CD4-positive, alpha-beta T cell treated with Interleukin-4 for 4 hours (primary cell): ENCODE measurements around the gene IL6ST.
"Not testable (repeated sequence)": the region's sequence is repeated elsewhere in the genome, so short reads cannot be mapped to it uniquely, and the experiment has no call there.

ENCODE experiments used
- DNase-seq: peaks from one replicate; pipeline ENCODE4 v3.0.0-alpha.2; 2020

The IL6ST gene

GRCh38 chr5:56003679-56004078, 8.9 kb upstream of the IL6ST start:
- no peak for DNase-seq

- no peak for DNase-seq
These were observed 8.4 kb upstream of the IL6ST start for GRCh38 chr5:56003179-56003578.

- DNase-seq: no peak
These were observed 7.5 kb upstream of the IL6ST start for GRCh38 chr5:56002303-56002702.

GRCh38 chr5:56000221-56000620, 5.5 kb upstream of the IL6ST start:
- DNase-seq: not testable (repeated sequence)

GRCh38 chr5:55998966-55999365, 4.2 kb upstream of the IL6ST start:
- DNase-seq: no peak

GRCh38 chr5:55997742-55998351, 3.1 kb upstream of the IL6ST start:
- peak; percentile 32 for DNase-seq

- peak; percentile 92 for DNase-seq
These were observed 493 bp upstream of the IL6ST start for GRCh38 chr5:55994998-55995914.

GRCh38 chr5:55993731-55994494, 850 bp downstream of the IL6ST start:
- peak; percentile 20 for DNase-seq

GRCh38 chr5:55993013-55993412, 1.8 kb downstream of the IL6ST start:
- DNase-seq: peak; percentile 15

- peak; percentile 17 for DNase-seq
These were observed 2.8 kb downstream of the IL6ST start for GRCh38 chr5:55991768-55992486.

- not testable (repeated sequence) for DNase-seq
These were observed 3.9 kb downstream of the IL6ST start for GRCh38 chr5:55990895-55991294.

- no peak for DNase-seq
These were observed 4.9 kb downstream of the IL6ST start for GRCh38 chr5:55989860-55990259.

- no peak for DNase-seq
These were observed 5.7 kb downstream of the IL6ST start for GRCh38 chr5:55988979-55989638.

- DNase-seq: not testable (repeated sequence)
These were observed 6.3 kb downstream of the IL6ST start for GRCh38 chr5:55988428-55988827.

- no peak for DNase-seq
These were observed 7.8 kb downstream of the IL6ST start for GRCh38 chr5:55986931-55987330.

- no peak for DNase-seq
These were observed 9.6 kb downstream of the IL6ST start for GRCh38 chr5:55985181-55985580.

GRCh38 chr5:55983986-55984385, 10.8 kb downstream of the IL6ST start:
- DNase-seq: no peak

- no peak for DNase-seq
These were observed 11.8 kb downstream of the IL6ST start for GRCh38 chr5:55982957-55983381.

- DNase-seq: no peak
These were observed 21.5 kb downstream of the IL6ST start for GRCh38 chr5:55973296-55973695.

GRCh38 chr5:55969956-55970355, 24.8 kb downstream of the IL6ST start:
- DNase-seq: no peak

GRCh38 chr5:55966284-55966683, 28.5 kb downstream of the IL6ST start:
- no peak for DNase-seq

- no peak for DNase-seq
These were observed 29.2 kb downstream of the IL6ST start for GRCh38 chr5:55965525-55965924.
